ENCODE measurements around the gene GBF1.

The GBF1 gene

DNA sequence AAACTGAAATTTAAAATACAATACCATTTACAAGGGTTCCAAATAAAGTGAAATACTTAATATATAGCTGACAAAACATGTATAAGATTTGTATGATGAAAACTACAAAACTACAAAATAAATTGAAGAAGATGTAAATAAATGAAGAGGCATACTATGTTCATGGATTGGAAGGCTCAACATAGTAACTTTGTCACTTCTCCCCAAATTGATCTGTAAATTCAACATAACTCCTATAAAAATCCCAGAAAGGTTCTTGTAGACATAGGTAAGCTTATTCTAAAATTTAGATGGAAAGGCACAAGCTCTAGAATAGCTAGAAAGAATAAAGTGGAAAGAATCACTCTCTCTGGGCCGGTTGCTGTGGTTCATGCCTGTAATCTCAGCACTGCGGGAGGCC lies 126.0 kb downstream of the GBF1 start:
- ChIA-PET POLR2A (interaction anchor here (0.7 kb wide), 1 partner anchor 10 kb away, joined by 3 read pairs; no protein-coding TSS in a partner anchor), CTCF (interaction anchor here (1.9 kb wide), 1 partner anchor 13 kb away, joined by 6 read pairs; no protein-coding TSS in a partner anchor)
- no peak for TF ChIP-seq FOXM1 (IDR thresholded peaks at IDR 0.05; ENCODE audit: borderline replicate concordance)
- no peak for TF ChIP-seq CTBP1 (IDR thresholded peaks at IDR 0.05; ENCODE audit: borderline replicate concordance)
- no peak for TF ChIP-seq ELF4 (IDR thresholded peaks at IDR 0.05)

GRCh38 chr10:102375250-102375649 lies 129.9 kb downstream of the GBF1 start:
- DNase-seq (ENCODE audit: extremely low spot score) = no peak
- POLR2A ChIA-PET = no interaction called here
- CTCF ChIA-PET = interaction anchor here (0.7 kb wide), 1 partner anchor 107 kb away, joined by 3 read pairs; no protein-coding TSS in a partner anchor
- no peak for TF ChIP-seq LEF1 (IDR thresholded peaks at IDR 0.05; ENCODE audit: borderline replicate concordance)
- no peak for TF ChIP-seq ZNF384 (IDR thresholded peaks at IDR 0.05)
- TF ChIP-seq PKNOX1 (IDR thresholded peaks at IDR 0.05) = no peak
- no peak for TF ChIP-seq FOXM1 (IDR thresholded peaks at IDR 0.05; ENCODE audit: borderline replicate concordance)
- no peak for TF ChIP-seq SP1 (IDR thresholded peaks at IDR 0.05)

More for the DNA sequence above, 126.0 kb downstream of the GBF1 start:
- DNase-seq (ENCODE audit: extremely low spot score) = no peak

- DNase-seq (ENCODE audit: extremely low spot score) = no peak
- ChIA-PET POLR2A (no interaction called here), CTCF (interaction anchor here (0.7 kb wide), 1 partner anchor 108 kb away, joined by 3 read pairs; no protein-coding TSS in a partner anchor)
- TF ChIP-seq TARDBP (IDR thresholded peaks at IDR 0.05) (no peak), SP1 (IDR thresholded peaks at IDR 0.05) (no peak), LEF1 (IDR thresholded peaks at IDR 0.05; ENCODE audit: borderline replicate concordance) (no peak), L3MBTL2 (conservative IDR thresholded peaks at IDR 0.05) (no peak)
These were observed 130.5 kb downstream of the GBF1 start for GRCh38 chr10:102375867-102376266.

DNA sequence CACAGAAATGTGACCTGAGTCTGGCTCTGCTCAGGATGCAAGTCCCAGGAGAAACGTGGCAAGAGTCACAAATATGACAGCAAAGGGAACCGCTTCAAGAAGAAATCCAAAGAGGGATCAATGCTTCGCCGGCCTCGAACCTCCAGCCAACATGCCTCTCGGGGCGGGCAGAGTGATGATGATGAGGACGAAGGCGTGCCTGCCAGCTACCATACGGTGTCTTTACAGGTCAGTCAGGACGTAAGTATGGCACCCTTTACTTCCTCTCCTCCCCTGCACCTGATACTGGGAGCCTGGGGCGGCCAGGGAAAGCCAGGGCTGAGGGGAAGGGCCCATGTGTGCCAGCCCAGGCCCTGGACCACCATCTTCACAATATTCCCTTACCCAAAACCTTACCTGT lies 131.6 kb downstream of the GBF1 start:
- TF ChIP-seq BHLHE40 (IDR thresholded peaks at IDR 0.05; ENCODE audit: borderline replicate concordance) = no peak
- TF ChIP-seq PKNOX1 (IDR thresholded peaks at IDR 0.05) = no peak
- no peak for TF ChIP-seq HDGF (IDR thresholded peaks at IDR 0.05; ENCODE audit: borderline replicate concordance)
- no peak for TF ChIP-seq SUZ12 (IDR thresholded peaks at IDR 0.05)
- no peak for TF ChIP-seq FOXM1 (IDR thresholded peaks at IDR 0.05; ENCODE audit: borderline replicate concordance)
- TF ChIP-seq NFRKB (IDR thresholded peaks at IDR 0.05) = no peak
- TF ChIP-seq SP1 (IDR thresholded peaks at IDR 0.05) = no peak
- TF ChIP-seq ELF4 (IDR thresholded peaks at IDR 0.05) = no peak
- TF ChIP-seq ZNF384 (IDR thresholded peaks at IDR 0.05) = no peak
- no peak for TF ChIP-seq L3MBTL2 (conservative IDR thresholded peaks at IDR 0.05)
- DNase-seq (ENCODE audit: extremely low spot score) = no peak
- ChIA-PET CTCF (no interaction called here), POLR2A (no interaction called here)

GRCh38 chr10:102379383-102379782 lies 134.1 kb downstream of the GBF1 start:
- ChIA-PET POLR2A (no interaction called here), CTCF (interaction anchor here (0.6 kb wide), 1 partner anchor 53 kb away, joined by 3 read pairs; the partner anchor contains the start of gene CUEDC2)
- DNase-seq (ENCODE audit: extremely low spot score) = no peak
- no peak for TF ChIP-seq HDGF (IDR thresholded peaks at IDR 0.05; ENCODE audit: borderline replicate concordance)
- no peak for TF ChIP-seq TARDBP (IDR thresholded peaks at IDR 0.05)
- TF ChIP-seq SUZ12 (IDR thresholded peaks at IDR 0.05) = no peak
- TF ChIP-seq NFRKB (IDR thresholded peaks at IDR 0.05) = no peak
- TF ChIP-seq FOXA1 (IDR thresholded peaks at IDR 0.05) = no peak
- TF ChIP-seq CTBP1 (IDR thresholded peaks at IDR 0.05; ENCODE audit: borderline replicate concordance) = no peak
- TF ChIP-seq L3MBTL2 (conservative IDR thresholded peaks at IDR 0.05) = no peak
- TF ChIP-seq FOXK2 (IDR thresholded peaks at IDR 0.05) = no peak
- no peak for TF ChIP-seq ARNT (IDR thresholded peaks at IDR 0.05)
- no peak for TF ChIP-seq BHLHE40 (IDR thresholded peaks at IDR 0.05; ENCODE audit: borderline replicate concordance)
- no peak for TF ChIP-seq FOXM1 (IDR thresholded peaks at IDR 0.05; ENCODE audit: borderline replicate concordance)
- TF ChIP-seq LEF1 (IDR thresholded peaks at IDR 0.05; ENCODE audit: borderline replicate concordance) = no peak
- no peak for TF ChIP-seq ELF4 (IDR thresholded peaks at IDR 0.05)
- no peak for TF ChIP-seq SP1 (IDR thresholded peaks at IDR 0.05)
- TF ChIP-seq PKNOX1 (IDR thresholded peaks at IDR 0.05) = no peak

DNA sequence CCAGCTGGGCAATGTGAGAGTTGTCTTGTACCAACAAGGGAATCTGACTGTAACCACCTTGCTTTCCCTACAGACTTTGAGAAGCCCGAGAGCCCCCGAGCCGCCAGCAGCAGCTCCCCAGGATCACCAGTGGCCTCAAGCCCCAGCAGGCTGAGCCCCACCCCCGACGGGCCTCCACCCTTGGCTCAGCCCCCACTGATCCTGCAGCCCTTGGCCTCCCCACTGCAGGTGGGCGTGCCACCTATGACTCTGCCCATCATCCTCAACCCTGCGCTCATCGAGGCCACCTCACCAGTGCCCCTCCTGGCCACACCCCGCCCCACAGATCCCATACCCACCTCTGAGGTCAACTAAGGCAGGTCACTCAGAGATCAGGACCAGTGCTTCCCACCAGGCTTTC lies 136.7 kb downstream of the GBF1 start:
- TF ChIP-seq PKNOX1 (IDR thresholded peaks at IDR 0.05) (no peak), LEF1 (IDR thresholded peaks at IDR 0.05; ENCODE audit: borderline replicate concordance) (no peak)
- ChIA-PET POLR2A (no interaction called here), CTCF (interaction anchor here (0.6 to 1.7 kb wide), 3 partner anchors 9 to 163 kb away, joined by 3 to 5 read pairs (median 3); no protein-coding TSS in a partner anchor)
- no peak for DNase-seq (ENCODE audit: extremely low spot score)

DNA sequence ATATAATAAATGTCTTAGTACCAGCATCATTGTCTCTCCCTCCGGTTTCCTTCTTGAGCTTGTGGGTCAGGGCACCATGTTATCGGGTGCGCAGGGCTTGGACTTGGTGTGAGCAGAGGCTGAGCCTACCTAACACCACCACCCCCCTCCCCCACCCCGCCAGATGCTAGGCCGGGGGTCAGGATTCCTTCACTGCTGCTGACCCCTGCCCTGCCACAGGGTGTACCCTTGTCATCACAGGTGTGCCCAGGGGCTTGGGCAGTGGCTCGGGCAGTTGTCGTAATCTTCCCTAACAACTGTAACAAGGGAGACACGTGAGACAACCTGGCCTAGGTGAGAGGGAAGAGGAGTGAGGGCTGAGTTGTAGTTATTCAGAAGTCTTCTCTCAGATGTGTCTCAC lies 137.5 kb downstream of the GBF1 start:
- CTCF ChIA-PET = interaction anchor here (0.6 to 1.2 kb wide), 2 partner anchors 34 to 163 kb away, joined by 3 read pairs; no protein-coding TSS in a partner anchor

More for the DNA sequence above, 137.5 kb downstream of the GBF1 start:
- TF ChIP-seq SP1 (IDR thresholded peaks at IDR 0.05) (no peak), FOXK2 (IDR thresholded peaks at IDR 0.05) (no peak), TARDBP (IDR thresholded peaks at IDR 0.05) (no peak), BHLHE40 (IDR thresholded peaks at IDR 0.05; ENCODE audit: borderline replicate concordance) (no peak), SUZ12 (IDR thresholded peaks at IDR 0.05) (no peak), NFRKB (IDR thresholded peaks at IDR 0.05) (no peak), PKNOX1 (IDR thresholded peaks at IDR 0.05) (no peak), CTBP1 (IDR thresholded peaks at IDR 0.05; ENCODE audit: borderline replicate concordance) (no peak), ZNF384 (IDR thresholded peaks at IDR 0.05) (no peak), L3MBTL2 (conservative IDR thresholded peaks at IDR 0.05) (no peak), LEF1 (IDR thresholded peaks at IDR 0.05; ENCODE audit: borderline replicate concordance) (no peak), HDGF (IDR thresholded peaks at IDR 0.05; ENCODE audit: borderline replicate concordance) (no peak), FOXA1 (IDR thresholded peaks at IDR 0.05) (no peak), ELF4 (IDR thresholded peaks at IDR 0.05) (no peak), ARNT (IDR thresholded peaks at IDR 0.05) (no peak), FOXM1 (IDR thresholded peaks at IDR 0.05; ENCODE audit: borderline replicate concordance) (no peak)
- POLR2A ChIA-PET = no interaction called here
- DNase-seq (ENCODE audit: extremely low spot score) = no peak
